Astrocyte (in vitro differentiated cells and primary cell): Measurements from ENCODE around the gene HMOX1. TPM values are rescaled to one million over a fixed set of nuclear protein-coding genes. Genes with fewer than 3 reads are reported as not detected.

ENCODE experiments used
- DNase-seq: peaks from one replicate; pipeline ENCODE4 v3.0.0-alpha.2; 2010; ENCODE audit warnings: low read depth
- FAIRE-seq: peaks from 2 replicates; lab custom pipeline; 2011; peaks lifted over from hg19 to GRCh38; lab: Jason Lieb, UNC
- H2AFZ ChIP-seq: 2 replicates; pipeline ENCODE4 v1.6.0; 2012; ENCODE audit warnings: low read depth, low read length, inconsistent platforms
- H3K27ac ChIP-seq: 2 replicates; pipeline ENCODE4 v1.5.1; 2011; ENCODE audit warnings: low read depth, low read length, inconsistent platforms
- H3K27me3 ChIP-seq: 2 replicates; pipeline ENCODE4 v1.6.0; 2011; ENCODE audit warnings: low read length, inconsistent platforms; ENCODE audit not compliant: insufficient read depth
- H3K36me3 ChIP-seq: 2 replicates; pipeline ENCODE4 v1.5.1; 2011; ENCODE audit warnings: low read length, inconsistent platforms; ENCODE audit not compliant: insufficient read depth
- H3K4me1 ChIP-seq: 2 replicates; pipeline ENCODE4 v1.5.1; 2011; ENCODE audit warnings: low read length, inconsistent platforms; ENCODE audit not compliant: insufficient read depth
- H3K4me2 ChIP-seq: 2 replicates; pipeline ENCODE4 v1.6.0; 2012; ENCODE audit warnings: low read length, inconsistent platforms
- H3K4me3 ChIP-seq: 2 replicates; pipeline ENCODE4 v1.5.1; 2011; ENCODE audit warnings: low read depth, mild to moderate bottlenecking, low read length, inconsistent platforms; ENCODE audit not compliant: insufficient read depth
- H3K79me2 ChIP-seq: 2 replicates; pipeline ENCODE4 v1.6.0; 2012; ENCODE audit warnings: mild to moderate bottlenecking, low read length, inconsistent platforms; ENCODE audit not compliant: insufficient read depth
- H3K9ac ChIP-seq: 2 replicates; pipeline ENCODE4 v1.6.0; 2012; ENCODE audit warnings: mild to moderate bottlenecking, low read length, inconsistent platforms
- H3K9me3 ChIP-seq: 2 replicates; pipeline ENCODE4 v1.5.1; 2012; ENCODE audit warnings: low read depth, mild to moderate bottlenecking, low read length, inconsistent platforms; ENCODE audit not compliant: insufficient read depth
- H4K20me1 ChIP-seq: 2 replicates; pipeline ENCODE4 v1.6.0; 2012; ENCODE audit warnings: low read length, inconsistent platforms; ENCODE audit not compliant: insufficient read depth
- H3K27ac Mint-ChIP-seq: one replicate; pipeline ENCODE4 v1.8.0; 2021; ENCODE audit warnings: mild to moderate bottlenecking, mixed read lengths; ENCODE audit not compliant: unreplicated experiment
- H3K27me3 Mint-ChIP-seq: one replicate; pipeline ENCODE4 v1.8.0; 2021; ENCODE audit warnings: low read depth, mixed read lengths; ENCODE audit not compliant: unreplicated experiment
- H3K36me3 Mint-ChIP-seq: one replicate; pipeline ENCODE4 v1.8.0; 2021; ENCODE audit warnings: low read depth, mixed read lengths; ENCODE audit not compliant: unreplicated experiment
- H3K4me1 Mint-ChIP-seq: one replicate; pipeline ENCODE4 v1.8.0; 2021; ENCODE audit warnings: low read depth, mixed read lengths; ENCODE audit not compliant: unreplicated experiment
- H3K4me3 Mint-ChIP-seq: one replicate; pipeline ENCODE4 v1.8.0; 2021; ENCODE audit warnings: mild to moderate bottlenecking, moderate library complexity, mixed read lengths; ENCODE audit not compliant: unreplicated experiment
- H3K9me3 Mint-ChIP-seq: one replicate; pipeline ENCODE4 v1.8.0; 2021; ENCODE audit warnings: mild to moderate bottlenecking, mixed read lengths; ENCODE audit not compliant: unreplicated experiment
- EZH2 ChIP-seq: IDR thresholded peaks from 2 replicates; pipeline ENCODE4 v1.6.1; 2012; ENCODE audit warnings: mild to moderate bottlenecking, low read length, inconsistent platforms; ENCODE audit not compliant: insufficient read depth
- total RNA-seq: library from RNA; stranded (reverse); gene quantifications from 2 replicates; pipeline ENCODE4 v1.2.1, GENCODE V29; 2021
- TF ChIP-seq, protein P1 (sequence below): IDR thresholded peaks from 2 replicates; pipeline ENCODE4 v1.5.1; 2011; ENCODE audit warnings: low read depth, mild to moderate bottlenecking, inconsistent platforms, low read length, moderate library complexity; ENCODE audit not compliant: insufficient read depth

The HMOX1 gene
- total RNA-seq, 1 donor from 2014 or later = 17.0 TPM

- no peaks in the 10 kb centered on the region for H3K27me3 Mint-ChIP-seq
- no peak overlapping the region for H3K4me3 Mint-ChIP-seq
- H4K20me1 ChIP-seq = no peaks in the 10 kb centered on the region
Observed at GRCh38 chr22:35419756-35420155, 38.9 kb downstream of the HMOX1 start.

DNA sequence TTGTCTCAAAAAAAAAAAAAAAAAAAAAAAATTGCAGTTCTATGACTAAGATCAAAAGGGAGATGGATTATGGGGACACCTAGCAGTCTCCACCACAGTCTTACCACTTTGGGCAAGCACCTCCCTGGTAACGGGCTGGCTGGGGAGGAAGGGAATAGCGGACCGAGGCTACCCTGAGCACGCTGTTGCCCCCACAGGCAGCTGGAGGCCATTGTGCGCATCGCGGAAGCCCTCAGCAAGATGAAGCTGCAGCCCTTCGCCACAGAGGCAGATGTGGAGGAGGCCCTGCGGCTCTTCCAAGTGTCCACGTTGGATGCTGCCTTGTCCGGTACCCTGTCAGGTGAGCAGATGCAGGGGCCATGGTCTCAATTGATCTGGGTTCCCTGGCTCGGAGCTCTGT lies 40.2 kb downstream of the HMOX1 start:
- Histone ChIP-seq H4K20me1 (peaks cover 7% of the 10 kb centered on the region), H3K9ac (no peak overlapping the region), H3K4me2 (no peak overlapping the region), H3K27me3 (no peaks in the 10 kb centered on the region), H2AFZ (no peak overlapping the region), H3K27ac (no peak overlapping the region), H3K4me3 (no peak overlapping the region), H3K9me3 (no peaks in the 10 kb centered on the region), H3K36me3 (peaks cover 10% of the 10 kb centered on the region), H3K4me1 (peaks cover 9% of the 10 kb centered on the region), H3K79me2 (no peaks in the 10 kb centered on the region)
- Mint-ChIP-seq H3K4me1 (peaks cover 8% of the 10 kb centered on the region), H3K27me3 (no peaks in the 10 kb centered on the region), H3K9me3 (peaks cover 2% of the 10 kb centered on the region), H3K4me3 (no peak overlapping the region), H3K27ac (no peak overlapping the region), H3K36me3 (peaks cover 26% of the 10 kb centered on the region)
- TF ChIP-seq, protein P1, sequence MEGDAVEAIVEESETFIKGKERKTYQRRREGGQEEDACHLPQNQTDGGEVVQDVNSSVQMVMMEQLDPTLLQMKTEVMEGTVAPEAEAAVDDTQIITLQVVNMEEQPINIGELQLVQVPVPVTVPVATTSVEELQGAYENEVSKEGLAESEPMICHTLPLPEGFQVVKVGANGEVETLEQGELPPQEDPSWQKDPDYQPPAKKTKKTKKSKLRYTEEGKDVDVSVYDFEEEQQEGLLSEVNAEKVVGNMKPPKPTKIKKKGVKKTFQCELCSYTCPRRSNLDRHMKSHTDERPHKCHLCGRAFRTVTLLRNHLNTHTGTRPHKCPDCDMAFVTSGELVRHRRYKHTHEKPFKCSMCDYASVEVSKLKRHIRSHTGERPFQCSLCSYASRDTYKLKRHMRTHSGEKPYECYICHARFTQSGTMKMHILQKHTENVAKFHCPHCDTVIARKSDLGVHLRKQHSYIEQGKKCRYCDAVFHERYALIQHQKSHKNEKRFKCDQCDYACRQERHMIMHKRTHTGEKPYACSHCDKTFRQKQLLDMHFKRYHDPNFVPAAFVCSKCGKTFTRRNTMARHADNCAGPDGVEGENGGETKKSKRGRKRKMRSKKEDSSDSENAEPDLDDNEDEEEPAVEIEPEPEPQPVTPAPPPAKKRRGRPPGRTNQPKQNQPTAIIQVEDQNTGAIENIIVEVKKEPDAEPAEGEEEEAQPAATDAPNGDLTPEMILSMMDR = no peak
- TF ChIP-seq EZH2 = no peak
- DNase-seq (no peak), FAIRE-seq (no peak)

More at GRCh38 chr22:35419756-35420155, 38.9 kb downstream of the HMOX1 start:
- Histone ChIP-seq H2AFZ (no peak overlapping the region), H3K4me1 (no peaks in the 10 kb centered on the region), H3K9me3 (no peaks in the 10 kb centered on the region), H3K9ac (no peak overlapping the region), H3K79me2 (no peaks in the 10 kb centered on the region), H3K36me3 (peaks cover 15% of the 10 kb centered on the region), H3K27ac (no peak overlapping the region), H3K4me2 (no peak overlapping the region), H3K4me3 (no peak overlapping the region), H3K27me3 (no peaks in the 10 kb centered on the region)
- Mint-ChIP-seq H3K4me1 (no peaks in the 10 kb centered on the region), H3K9me3 (peaks cover 2% of the 10 kb centered on the region), H3K36me3 (peaks cover 26% of the 10 kb centered on the region), H3K27ac (no peak overlapping the region)
- FAIRE-seq = no peak
- no peak for DNase-seq
- no peak for TF ChIP-seq EZH2
- TF ChIP-seq, protein P1 = no peak

GRCh38 chr22:35422145-35422544 lies 41.2 kb downstream of the HMOX1 start:
- Histone ChIP-seq H3K27me3 (no peaks in the 10 kb centered on the region), H3K27ac (no peak overlapping the region), H3K4me3 (no peak overlapping the region), H3K79me2 (no peaks in the 10 kb centered on the region), H3K4me2 (no peak overlapping the region), H3K4me1 (peaks cover 19% of the 10 kb centered on the region), H3K36me3 (peaks cover 9% of the 10 kb centered on the region), H3K9ac (no peak overlapping the region), H4K20me1 (peaks cover 9% of the 10 kb centered on the region), H3K9me3 (no peaks in the 10 kb centered on the region), H2AFZ (no peak overlapping the region)
- H3K27ac Mint-ChIP-seq = no peak overlapping the region
- peaks cover 20% of the 10 kb centered on the region for H3K36me3 Mint-ChIP-seq
- TF ChIP-seq, protein P1 = no peak
- TF ChIP-seq EZH2 = no peak
- no peaks in the 10 kb centered on the region for H3K27me3 Mint-ChIP-seq
- H3K9me3 Mint-ChIP-seq = no peaks in the 10 kb centered on the region
- peaks cover 17% of the 10 kb centered on the region for H3K4me1 Mint-ChIP-seq
- DNase-seq = no peak
- FAIRE-seq = no peak
- no peak overlapping the region for H3K4me3 Mint-ChIP-seq
